ENCODE results near the gene KLHL42.

KLHL42 gene

GRCh38 chr12:27781680-27782079 is 1.6 kb downstream of the KLHL42 start:
- no peak for DNase-seq

- DNase-seq = no peak
These were observed 2.4 kb downstream of the KLHL42 start for GRCh38 chr12:27782481-27782880.

GRCh38 chr12:27785882-27786570 is 6.0 kb downstream of the KLHL42 start:
- DNase-seq = no peak

GRCh38 chr12:27787559-27787958 is 7.5 kb downstream of the KLHL42 start:
- no peak for DNase-seq

- no peak for DNase-seq
These were observed 10.1 kb downstream of the KLHL42 start for GRCh38 chr12:27790179-27790578.

- DNase-seq = no peak
These were observed 15.0 kb downstream of the KLHL42 start for GRCh38 chr12:27794818-27795584.

- DNase-seq = no peak
These were observed 16.1 kb downstream of the KLHL42 start for GRCh38 chr12:27796128-27796527.

- no peak for DNase-seq
These were observed 17.4 kb downstream of the KLHL42 start for GRCh38 chr12:27797301-27798025.

GRCh38 chr12:27800819-27801218 is 20.8 kb downstream of the KLHL42 start:
- no peak for DNase-seq

GRCh38 chr12:27801630-27802029 is 21.6 kb downstream of the KLHL42 start:
- DNase-seq = no peak

- no peak for DNase-seq
These were observed 22.5 kb downstream of the KLHL42 start for GRCh38 chr12:27802511-27802910.

- no peak for DNase-seq
These were observed 22.9 kb downstream of the KLHL42 start for GRCh38 chr12:27802936-27803335.

- DNase-seq = no peak
These were observed 25.2 kb downstream of the KLHL42 start for GRCh38 chr12:27805238-27805637.

GRCh38 chr12:27806259-27806658 is 26.2 kb downstream of the KLHL42 start:
- no peak for DNase-seq

GRCh38 chr12:27807063-27807703 is 27.1 kb downstream of the KLHL42 start:
- DNase-seq = no peak

- DNase-seq = no peak
These were observed 28.8 kb downstream of the KLHL42 start for GRCh38 chr12:27808841-27809240.

GRCh38 chr12:27810756-27811155 is 30.7 kb downstream of the KLHL42 start:
- no peak for DNase-seq

- no peak for DNase-seq
These were observed 32.5 kb downstream of the KLHL42 start for GRCh38 chr12:27812502-27812901.

GRCh38 chr12:27814411-27814810 is 34.4 kb downstream of the KLHL42 start:
- DNase-seq = no peak

GRCh38 chr12:27814851-27815591 is 35.0 kb downstream of the KLHL42 start:
- DNase-seq = no peak

GRCh38 chr12:27817766-27818165 is 37.7 kb downstream of the KLHL42 start:
- DNase-seq = no peak

- DNase-seq = no peak
These were observed 38.4 kb downstream of the KLHL42 start for GRCh38 chr12:27818401-27818918.

Measured in bone marrow (tissue), 2 donors.